Effector memory CD8-positive, alpha-beta T cell (primary cell): ENCODE measurements around the gene HNRNPF.
"Not testable (repeated sequence)": the region's sequence is repeated elsewhere in the genome, so short reads cannot be mapped to it uniquely, and the experiment has no call there.

ENCODE experiments used
- ATAC-seq: fragments of 150-1000 bp; cut with Tn5 transposase; replicated peaks from 2 replicates; pipeline ENCODE4 v1.10.0; 2021; ENCODE audit warnings: mild to moderate bottlenecking, moderate library complexity
- DNase-seq, 3 experiments: peaks; one replicate each; pipeline ENCODE4 v3.0.0; 2021
- H3K27ac Mint-ChIP-seq, 2 donors: one replicate each; pipeline ENCODE4 v1.8.0; 2022; ENCODE audit warnings: mild to moderate bottlenecking in 2 of 2, mixed read lengths in 2 of 2, moderate library complexity in 2 of 2
- H3K27me3 Mint-ChIP-seq, 2 donors: one replicate each; pipeline ENCODE4 v1.8.0; 2022; ENCODE audit warnings: mixed read lengths in 2 of 2
- H3K36me3 Mint-ChIP-seq: one replicate; pipeline ENCODE4 v1.8.0; 2022; ENCODE audit warnings: mild to moderate bottlenecking, moderate library complexity, mixed read lengths; ENCODE audit not compliant: insufficient read depth
- H3K4me1 Mint-ChIP-seq, 2 donors: one replicate each; pipeline ENCODE4 v1.8.0; 2022; ENCODE audit warnings: low read depth in 2 of 2, mixed read lengths in 2 of 2
- H3K4me3 Mint-ChIP-seq, 2 donors: one replicate each; pipeline ENCODE4 v1.8.0; 2022; ENCODE audit warnings: mild to moderate bottlenecking in 2 of 2, mixed read lengths in 2 of 2, moderate library complexity in 2 of 2
- H3K9me3 Mint-ChIP-seq, 2 donors: one replicate each; pipeline ENCODE4 v1.8.0; 2022; ENCODE audit warnings: mixed read lengths in 2 of 2

Gene HNRNPF

GRCh38 chr10:43340619-43341018 is 68.4 kb downstream of the HNRNPF start:
- Mint-ChIP-seq H3K4me1 (peaks cover 3 to 11% of the 10 kb centered on the region in 2 donors), H3K4me3 (no peak overlapping the region), H3K36me3 (no peaks in the 10 kb centered on the region), H3K9me3 (no peaks in the 10 kb centered on the region), H3K27me3 (peaks cover 29 to 39% of the 10 kb centered on the region in 2 donors), H3K27ac (no peak overlapping the region)
- ATAC-seq, result no peak
- no peak for DNase-seq

- Mint-ChIP-seq H3K36me3 (no peaks in the 10 kb centered on the region), H3K4me3 (no peak overlapping the region)
- no peak for ATAC-seq
Measured at GRCh38 chr10:43340101-43340500, 68.9 kb downstream of the HNRNPF start.

GRCh38 chr10:43339136-43339535 is 69.8 kb downstream of the HNRNPF start:
- Mint-ChIP-seq H3K4me1 (peaks cover 3 to 11% of the 10 kb centered on the region in 2 donors), H3K27me3 (peaks cover 29 to 39% of the 10 kb centered on the region in 2 donors), H3K9me3 (no peaks in the 10 kb centered on the region), H3K27ac (no peak overlapping the region), H3K36me3 (no peaks in the 10 kb centered on the region), H3K4me3 (no peak overlapping the region)
- DNase-seq (no peak), ATAC-seq (no peak)

More at GRCh38 chr10:43340101-43340500, 68.9 kb downstream of the HNRNPF start:
- Mint-ChIP-seq H3K4me1 (peaks cover 3 to 11% of the 10 kb centered on the region in 2 donors), H3K9me3 (no peaks in the 10 kb centered on the region), H3K27ac (no peak overlapping the region), H3K27me3 (peaks cover 29 to 39% of the 10 kb centered on the region in 2 donors)
- DNase-seq, result no peak

- H3K27ac Mint-ChIP-seq, result no peak overlapping the region
- no peaks in the 10 kb centered on the region for H3K36me3 Mint-ChIP-seq
- peaks cover 5 to 11% of the 10 kb centered on the region in 2 donors for H3K4me1 Mint-ChIP-seq
- no peaks in the 10 kb centered on the region for H3K9me3 Mint-ChIP-seq
- DNase-seq (no peak), ATAC-seq (no peak)
- no peak overlapping the region for H3K4me3 Mint-ChIP-seq
- H3K27me3 Mint-ChIP-seq, result peaks cover 29 to 39% of the 10 kb centered on the region in 2 donors
Measured at GRCh38 chr10:43338117-43338516, 70.9 kb downstream of the HNRNPF start.

- H3K27ac Mint-ChIP-seq, H3K36me3 Mint-ChIP-seq, DNase-seq, H3K9me3 Mint-ChIP-seq, ATAC-seq, H3K4me3 Mint-ChIP-seq: not testable (repeated sequence)
- Mint-ChIP-seq H3K4me1 (peaks cover 10 to 14% of the 10 kb centered on the region in 2 donors), H3K27me3 (peaks cover 29 to 39% of the 10 kb centered on the region in 2 donors)
Measured at GRCh38 chr10:43337536-43337935, 71.5 kb downstream of the HNRNPF start.

- DNase-seq (no peak), ATAC-seq (no peak)
- H3K4me1 Mint-ChIP-seq, result peaks cover 16 to 20% of the 10 kb centered on the region in 2 donors
- no peak overlapping the region for H3K27ac Mint-ChIP-seq
- H3K36me3 Mint-ChIP-seq, result peaks cover 4% of the 10 kb centered on the region
- H3K27me3 Mint-ChIP-seq, result peaks cover 29 to 39% of the 10 kb centered on the region in 2 donors
- no peak overlapping the region for H3K4me3 Mint-ChIP-seq
- H3K9me3 Mint-ChIP-seq, result no peaks in the 10 kb centered on the region
Measured at GRCh38 chr10:43336641-43337318, 72.2 kb downstream of the HNRNPF start.

- DNase-seq (no peak), ATAC-seq (no peak)
- Mint-ChIP-seq H3K27ac (no peak overlapping the region), H3K4me1 (peaks cover 19% of the 10 kb centered on the region in 2 donors), H3K27me3 (peaks cover 29 to 39% of the 10 kb centered on the region in 2 donors), H3K4me3 (no peak overlapping the region), H3K9me3 (no peaks in the 10 kb centered on the region), H3K36me3 (peaks cover 4% of the 10 kb centered on the region)
Measured at GRCh38 chr10:43336061-43336460, 72.9 kb downstream of the HNRNPF start.
